Right lobe of liver (tissue), 4 donors: Measurements from ENCODE around the gene HIKESHI.

Experiments
- CTCF ChIP-seq, 4 donors: fragments of 200-600 bp in 3 of 4; fragments of 450-650 bp in 1 of 4; IDR thresholded peaks; one replicate each; pipeline versions ENCODE4 v1.5.1 to v1.8.0; 2016 to 2022; ENCODE audit warnings: antibody characterized with exemption in 4 of 4, mild to moderate bottlenecking in 2 of 4
- POLR2A ChIP-seq: fragments of 450-650 bp; IDR thresholded peaks from one replicate; pipeline ENCODE4 v1.6.1; 2017; ENCODE audit warnings: antibody characterized with exemption, mild to moderate bottlenecking
- donor health status: DM: no; HTN: no; CAD: no.
- donor health status: DM: no; HTN: no; CAD: no.
- donor health status: DM: no; HTN: yes; CAD: no.

DNA sequence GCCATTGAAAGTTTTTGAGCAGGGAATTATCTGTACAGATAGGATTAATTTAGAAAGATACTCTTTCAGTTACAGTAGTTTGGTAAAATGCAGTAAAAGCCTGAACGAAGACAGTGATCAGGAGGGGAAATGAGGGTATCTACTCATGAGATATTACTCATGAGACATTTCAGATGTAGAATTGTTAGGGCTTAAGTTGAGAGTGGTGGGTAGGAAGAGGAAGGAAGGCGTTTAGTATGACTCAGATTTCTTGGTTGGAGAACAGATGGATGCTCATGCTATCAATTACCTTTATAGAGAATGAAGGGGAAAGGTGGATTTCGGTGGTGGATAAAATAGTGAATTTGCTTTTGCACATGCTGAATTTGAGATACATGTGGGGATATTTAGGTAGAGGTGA, 88.4 kb downstream of the HIKESHI start:
- TF ChIP-seq POLR2A = no peak
- TF ChIP-seq CTCF (IDR thresholded peaks at IDR 0.05) = no peak
